GM13977 (cell line): ENCODE results near the gene NT5C1B.
"Not testable (repeated sequence)": the region's sequence is repeated elsewhere in the genome, so short reads cannot be mapped to it uniquely, and the experiment has no call there.

ENCODE experiments used
- DNase-seq: peaks from one replicate; pipeline ENCODE4 v3.0.0; 2012; ENCODE audit warnings: low spot score
- in situ Hi-C: fragments of 300-500 bp; cut with MboI; formaldehyde crosslinking; loops from one replicate; pipeline ENCODE4 v1.12.0; 2022; ENCODE audit warnings: low sequenced_read_pairs, low pct_unique_long_range_greater_than_20kb, mixed read lengths, inconsistent platforms; ENCODE audit not compliant: unreplicated experiment
- TF ChIP-seq, protein P1 (sequence below): IDR thresholded peaks from 2 replicates; pipeline ENCODE4 v1.5.1; 2012; ENCODE audit warnings: mild to moderate bottlenecking, control low read depth; ENCODE audit not compliant: insufficient read depth; ENCODE audit errors: extremely low read depth, missing control alignments

The NT5C1B gene

GRCh38 chr2:18589354-18589753 lies at the start of gene NT5C1B:
Gene NT5C1B, minus strand, starts transcription at chr2:18589569. Its CDS starts 101 bp downstream, at chr2:18589468.
- in situ Hi-C loops = no loop called here
- DNase-seq = no peak
- TF ChIP-seq, protein P1, sequence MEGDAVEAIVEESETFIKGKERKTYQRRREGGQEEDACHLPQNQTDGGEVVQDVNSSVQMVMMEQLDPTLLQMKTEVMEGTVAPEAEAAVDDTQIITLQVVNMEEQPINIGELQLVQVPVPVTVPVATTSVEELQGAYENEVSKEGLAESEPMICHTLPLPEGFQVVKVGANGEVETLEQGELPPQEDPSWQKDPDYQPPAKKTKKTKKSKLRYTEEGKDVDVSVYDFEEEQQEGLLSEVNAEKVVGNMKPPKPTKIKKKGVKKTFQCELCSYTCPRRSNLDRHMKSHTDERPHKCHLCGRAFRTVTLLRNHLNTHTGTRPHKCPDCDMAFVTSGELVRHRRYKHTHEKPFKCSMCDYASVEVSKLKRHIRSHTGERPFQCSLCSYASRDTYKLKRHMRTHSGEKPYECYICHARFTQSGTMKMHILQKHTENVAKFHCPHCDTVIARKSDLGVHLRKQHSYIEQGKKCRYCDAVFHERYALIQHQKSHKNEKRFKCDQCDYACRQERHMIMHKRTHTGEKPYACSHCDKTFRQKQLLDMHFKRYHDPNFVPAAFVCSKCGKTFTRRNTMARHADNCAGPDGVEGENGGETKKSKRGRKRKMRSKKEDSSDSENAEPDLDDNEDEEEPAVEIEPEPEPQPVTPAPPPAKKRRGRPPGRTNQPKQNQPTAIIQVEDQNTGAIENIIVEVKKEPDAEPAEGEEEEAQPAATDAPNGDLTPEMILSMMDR = no peak

- in situ Hi-C loops = no loop called here
- TF ChIP-seq, protein P1 = no peak
- DNase-seq = no peak
Measured at GRCh38 chr2:18637196-18637595, 47.8 kb upstream of the NT5C1B start.

GRCh38 chr2:18632699-18633098 lies 43.3 kb upstream of the NT5C1B start:
- DNase-seq, in situ Hi-C loops: not testable (repeated sequence)

GRCh38 chr2:18630941-18631340 lies 41.6 kb upstream of the NT5C1B start:
- TF ChIP-seq, protein P1 = no peak
- no peak for DNase-seq
- in situ Hi-C loops = no loop called here

- DNase-seq = no peak
- in situ Hi-C loops = no loop called here
- TF ChIP-seq, protein P1 = no peak
Measured at GRCh38 chr2:18630541-18630940, 41.2 kb upstream of the NT5C1B start.

GRCh38 chr2:18630101-18630500 lies 40.7 kb upstream of the NT5C1B start:
- TF ChIP-seq, protein P1 = no peak
- DNase-seq = no peak
- in situ Hi-C loops = no loop called here

GRCh38 chr2:18626958-18627650 lies 37.7 kb upstream of the NT5C1B start:
- DNase-seq = no peak
- TF ChIP-seq, protein P1 = no peak
- in situ Hi-C loops = no loop called here
